ENCODE measurements around the gene SLC23A2. TPM values are rescaled to one million over a fixed set of nuclear protein-coding genes. Genes with fewer than 3 reads are reported as not detected.

Gene SLC23A2
- polyA plus RNA-seq, 1 of the 3 experiments (the other 2 are of a cell fraction), result 14.0 TPM

GRCh38 chr20:4926531-4927156 is 74.7 kb downstream of the SLC23A2 start:
- Histone ChIP-seq H3K79me2 (ENCODE audit: insufficient read depth) (no peaks in the 10 kb centered on the region), H3K4me1 (ENCODE audit: control insufficient read depth in 1 of 2, insufficient read depth in 2 of 2, low read depth in 1 of 2, low read length in 1 of 2) (peaks cover 0 to 6% of the 10 kb centered on the region in 2 experiments; a peak in 1 of 4 replicates), H3K9ac (no peak overlapping the region), H3F3A (replicated peaks; ENCODE audit: insufficient read depth) (peaks cover 5% of the 10 kb centered on the region), H2AFZ (ENCODE audit: low read depth) (no peak overlapping the region), H3K9me3 (no peaks in the 10 kb centered on the region), H3K9me2 (no peaks in the 10 kb centered on the region), H4K20me1 (ENCODE audit: insufficient read depth) (no peaks in the 10 kb centered on the region), H3K27ac (ENCODE audit: low read depth in 2 of 2, low read length in 1 of 2) (peak overlapping the region in 1 of 2 experiments; percentile 36; a peak in 2 of 4 replicates), H3K4me2 (no peak overlapping the region), H3K4me3 (ENCODE audit: low read depth in 2 of 2, low read length in 1 of 2) (no peak overlapping the region), H3K36me3 (replicated peaks in 1 of 2; ENCODE audit: control insufficient read depth in 1 of 2, insufficient read depth in 2 of 2, low read length in 1 of 2) (no peaks in the 10 kb centered on the region), H3K27me3 (ENCODE audit: insufficient read depth) (no peaks in the 10 kb centered on the region)
- ChIA-PET CTCF (interaction anchor here (0.8 to 0.9 kb wide), 3 partner anchors 29 to 183 kb away, joined by 3 read pairs; no protein-coding TSS in a partner anchor), POLR2A (no interaction called here)
- TF ChIP-seq ELF1 (IDR thresholded peaks at IDR 0.05) (no peak), USF1 (IDR thresholded peaks at IDR 0.05; ENCODE audit: borderline replicate concordance, low read depth) (no peak), SIN3A (IDR thresholded peaks at IDR 0.05; ENCODE audit: borderline replicate concordance, low read depth, low read length) (no peak), EZH2phosphoT487 (IDR thresholded peaks at IDR 0.05; ENCODE audit: borderline replicate concordance, low read depth) (no peak), IRF3 (IDR thresholded peaks at IDR 0.05; ENCODE audit: low read depth, low read length) (no peak), POLR2AphosphoS5 (IDR thresholded peaks at IDR 0.05; ENCODE audit: low read depth, low read length) (no peak), RFX5 (IDR thresholded peaks at IDR 0.05; ENCODE audit: low read length) (no peak), REST (IDR thresholded peaks at IDR 0.05; ENCODE audit: low read depth, low read length) (no peak), JUND (IDR thresholded peaks at IDR 0.05) (no peak), MAX (IDR thresholded peaks at IDR 0.05; ENCODE audit: low read depth) (no peak), FOSL2 (IDR thresholded peaks at IDR 0.05; ENCODE audit: borderline replicate concordance, low read depth) (no peak), YY1 (IDR thresholded peaks at IDR 0.05; ENCODE audit: low read depth) (no peak), TAF1 (IDR thresholded peaks at IDR 0.05; ENCODE audit: borderline replicate concordance, low read depth, low read length) (no peak), RCOR1 (IDR thresholded peaks at IDR 0.05; ENCODE audit: low read length) (no peak), MEF2A (IDR thresholded peaks at IDR 0.05; ENCODE audit: borderline replicate concordance, low read depth) (no peak)
- WGBS (ENCODE audit: low lambda C conversion rate), result 91% methylated on average over 6 of the region's 6 CpGs
- DNase-seq, result no peak
